Measurements from ENCODE around the gene CEACAM19.
"Not testable (repeated sequence)": the region's sequence is repeated elsewhere in the genome, so short reads cannot be mapped to it uniquely, and the experiment has no call there.

CEACAM19 gene

DNA sequence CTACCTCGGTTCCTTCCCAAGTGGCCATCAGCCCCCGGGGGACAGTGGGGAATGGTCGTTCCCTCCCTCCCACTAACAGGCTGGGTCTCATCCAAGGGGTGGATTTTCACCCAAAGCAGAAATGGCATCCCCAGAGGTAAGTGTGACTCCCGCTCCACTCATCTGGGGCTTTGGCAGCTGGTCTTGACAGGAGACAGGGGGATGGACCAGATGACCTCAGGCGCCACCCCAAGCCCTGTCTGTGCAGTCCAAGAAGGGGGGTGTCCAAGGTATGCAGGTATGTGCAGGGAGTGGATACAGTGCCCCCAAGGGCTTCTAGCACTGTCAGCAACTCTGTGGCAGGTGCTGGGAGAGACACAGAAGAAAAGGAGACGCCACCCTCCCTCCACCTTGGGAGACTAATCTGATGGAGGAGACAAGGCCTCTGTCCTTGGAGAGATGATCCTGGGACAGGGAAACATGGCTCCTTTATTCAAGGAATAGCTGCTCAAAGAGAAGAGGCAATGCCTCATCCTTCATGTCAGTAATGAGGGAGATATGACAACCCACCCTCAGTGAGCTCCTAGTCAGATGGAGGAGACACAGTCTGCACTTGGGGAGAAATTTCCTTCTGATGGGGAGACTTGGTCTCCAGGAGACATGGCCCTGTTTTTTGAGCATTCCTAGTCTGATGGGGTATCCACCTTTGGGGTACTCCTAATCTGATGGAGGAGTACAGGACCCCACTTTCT lies 35.4 kb downstream of the CEACAM19 start:
- Histone ChIP-seq H3K4me3 (ENCODE audit: low read length) (no peak overlapping the region), H3K36me3 (ENCODE audit: insufficient read depth, low read length) (no peaks in the 10 kb centered on the region), H3K27ac (ENCODE audit: low read depth, low read length) (no peak overlapping the region), H3K9me3 (ENCODE audit: insufficient read depth, low read depth, low read length) (no peaks in the 10 kb centered on the region), H3K27me3 (ENCODE audit: insufficient read depth, low read length) (no peaks in the 10 kb centered on the region), H3K4me1 (ENCODE audit: insufficient read depth, low read length) (no peaks in the 10 kb centered on the region), H3K9ac (ENCODE audit: low read depth, low read length) (no peak overlapping the region)
- WGBS: 93% methylated on average over 6 of the region's 6 CpGs

- Histone ChIP-seq H3K27ac (ENCODE audit: low read depth, low read length) (no peak overlapping the region), H3K36me3 (ENCODE audit: insufficient read depth, low read length) (no peaks in the 10 kb centered on the region), H3K4me1 (ENCODE audit: insufficient read depth, low read length) (no peaks in the 10 kb centered on the region), H3K9ac (ENCODE audit: low read depth, low read length) (no peak overlapping the region), H3K27me3 (ENCODE audit: insufficient read depth, low read length) (no peaks in the 10 kb centered on the region), H3K4me3 (ENCODE audit: low read length) (no peak overlapping the region), H3K9me3 (ENCODE audit: insufficient read depth, low read depth, low read length) (no peaks in the 10 kb centered on the region)
- WGBS: 94% methylated on average over 20 of the region's 20 CpGs
These were observed 36.5 kb downstream of the CEACAM19 start for GRCh38 chr19:44707794-44708193.

GRCh38 chr19:44708940-44709339 lies 37.7 kb downstream of the CEACAM19 start:
- WGBS: 86% methylated on average over 5 of the region's 5 CpGs
- H3K9ac ChIP-seq (ENCODE audit: low read depth, low read length): no peak overlapping the region

DNA sequence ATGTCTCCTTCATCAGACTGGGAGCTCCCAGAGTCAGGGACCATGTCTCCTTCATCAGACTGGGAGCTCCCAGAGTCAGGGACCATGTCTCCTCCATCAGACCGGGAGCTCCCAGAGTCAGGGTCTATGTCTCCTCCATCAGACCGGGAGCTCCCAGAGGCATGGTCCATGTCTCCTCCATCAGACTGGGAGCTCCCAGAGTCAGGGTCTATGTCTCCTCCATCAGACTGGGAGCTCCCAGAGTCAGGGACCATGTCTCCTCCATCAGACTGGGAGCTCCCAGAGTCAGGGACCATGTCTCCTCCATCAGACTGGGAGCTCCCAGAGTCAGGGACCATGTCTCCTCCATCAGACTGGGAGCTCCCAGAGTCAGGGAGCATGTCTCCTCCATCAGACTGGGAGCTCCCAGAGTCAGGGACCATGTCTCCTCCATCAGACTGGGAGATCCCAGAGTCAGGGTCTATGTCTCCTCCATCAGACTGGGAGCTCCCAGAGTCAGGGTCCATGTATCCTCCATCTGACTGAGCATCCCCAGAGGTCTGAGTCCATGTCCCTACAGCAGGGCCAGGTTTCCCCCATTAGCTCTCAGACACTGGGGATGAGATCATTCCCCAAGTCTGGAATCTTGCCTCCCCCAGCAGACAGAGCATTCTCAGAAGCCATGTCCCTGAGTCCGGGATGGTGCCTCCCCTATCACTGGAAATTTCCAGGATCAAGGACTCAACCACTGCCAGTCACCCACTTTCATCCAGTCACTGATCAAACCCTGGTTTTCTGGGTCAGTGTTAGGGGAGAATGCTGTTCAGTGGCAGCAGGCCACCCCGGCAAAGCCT lies 38.4 kb downstream of the CEACAM19 start:
- H3K4me3 ChIP-seq (ENCODE audit: low read length); H3K27ac ChIP-seq (ENCODE audit: low read depth, low read length); H3K4me1 ChIP-seq (ENCODE audit: insufficient read depth, low read length); H3K36me3 ChIP-seq (ENCODE audit: insufficient read depth, low read length); H3K27me3 ChIP-seq (ENCODE audit: insufficient read depth, low read length); H3K9ac ChIP-seq (ENCODE audit: low read depth, low read length); H3K9me3 ChIP-seq (ENCODE audit: insufficient read depth, low read depth, low read length): not testable (repeated sequence)
- 86% methylated on average over 4 of the region's 4 CpGs for WGBS

More at GRCh38 chr19:44708940-44709339, 37.7 kb downstream of the CEACAM19 start:
- Histone ChIP-seq H3K4me1 (ENCODE audit: insufficient read depth, low read length) (no peaks in the 10 kb centered on the region), H3K27ac (ENCODE audit: low read depth, low read length) (no peak overlapping the region), H3K4me3 (ENCODE audit: low read length) (no peak overlapping the region), H3K36me3 (ENCODE audit: insufficient read depth, low read length) (no peaks in the 10 kb centered on the region), H3K27me3 (ENCODE audit: insufficient read depth, low read length) (no peaks in the 10 kb centered on the region), H3K9me3 (ENCODE audit: insufficient read depth, low read depth, low read length) (no peaks in the 10 kb centered on the region)

- Histone ChIP-seq H3K9me3 (ENCODE audit: insufficient read depth, low read depth, low read length) (peaks cover 11% of the 10 kb centered on the region; the same call in 1 of the 2 replicates), H3K27ac (ENCODE audit: low read depth, low read length) (no peak overlapping the region), H3K36me3 (ENCODE audit: insufficient read depth, low read length) (no peaks in the 10 kb centered on the region), H3K4me1 (ENCODE audit: insufficient read depth, low read length) (no peaks in the 10 kb centered on the region), H3K4me3 (ENCODE audit: low read length) (no peak overlapping the region), H3K9ac (ENCODE audit: low read depth, low read length) (no peak overlapping the region), H3K27me3 (ENCODE audit: insufficient read depth, low read length) (no peaks in the 10 kb centered on the region)
- WGBS: 92% methylated on average over 14 of the region's 14 CpGs
These were observed 39.2 kb downstream of the CEACAM19 start for GRCh38 chr19:44710483-44710882.

- no peak overlapping the region for H3K27ac ChIP-seq (ENCODE audit: low read depth, low read length)
- H3K36me3 ChIP-seq (ENCODE audit: insufficient read depth, low read length): no peaks in the 10 kb centered on the region
- WGBS: 86% methylated on average over 4 of the region's 4 CpGs
These were observed 41.7 kb downstream of the CEACAM19 start for GRCh38 chr19:44712864-44713515.

GRCh38 chr19:44714597-44715169 lies 43.4 kb downstream of the CEACAM19 start:
- H3K4me1 ChIP-seq (ENCODE audit: insufficient read depth, low read length): peaks cover 15% of the 10 kb centered on the region
- H3K4me3 ChIP-seq (ENCODE audit: low read length): no peak overlapping the region
- H3K9ac ChIP-seq (ENCODE audit: low read depth, low read length): no peak overlapping the region
- WGBS: 50% methylated on average over 2 of the region's 2 CpGs
- no peaks in the 10 kb centered on the region for H3K36me3 ChIP-seq (ENCODE audit: insufficient read depth, low read length)
- peaks cover 12% of the 10 kb centered on the region; the same call in 1 of the 2 replicates for H3K9me3 ChIP-seq (ENCODE audit: insufficient read depth, low read depth, low read length)
- no peak overlapping the region for H3K27ac ChIP-seq (ENCODE audit: low read depth, low read length)
- H3K27me3 ChIP-seq (ENCODE audit: insufficient read depth, low read length): no peaks in the 10 kb centered on the region

More at GRCh38 chr19:44712864-44713515, 41.7 kb downstream of the CEACAM19 start:
- no peak overlapping the region for H3K9ac ChIP-seq (ENCODE audit: low read depth, low read length)
- peaks cover under 1% of the 10 kb centered on the region; the same call in 1 of the 2 replicates for H3K4me1 ChIP-seq (ENCODE audit: insufficient read depth, low read length)
- peaks cover 12% of the 10 kb centered on the region; the same call in 1 of the 2 replicates for H3K9me3 ChIP-seq (ENCODE audit: insufficient read depth, low read depth, low read length)
- H3K27me3 ChIP-seq (ENCODE audit: insufficient read depth, low read length): no peaks in the 10 kb centered on the region
- H3K4me3 ChIP-seq (ENCODE audit: low read length): no peak overlapping the region

GRCh38 chr19:44717603-44718002 lies 46.3 kb downstream of the CEACAM19 start:
- Histone ChIP-seq H3K27me3 (ENCODE audit: insufficient read depth, low read length) (no peaks in the 10 kb centered on the region), H3K4me1 (ENCODE audit: insufficient read depth, low read length) (peaks cover 15% of the 10 kb centered on the region), H3K36me3 (ENCODE audit: insufficient read depth, low read length) (no peaks in the 10 kb centered on the region), H3K9me3 (ENCODE audit: insufficient read depth, low read depth, low read length) (peaks cover 12% of the 10 kb centered on the region; the same call in 1 of the 2 replicates), H3K27ac (ENCODE audit: low read depth, low read length) (no peak overlapping the region), H3K4me3 (ENCODE audit: low read length) (no peak overlapping the region), H3K9ac (ENCODE audit: low read depth, low read length) (no peak overlapping the region)
- 95% methylated on average over 6 of the region's 6 CpGs for WGBS

GRCh38 chr19:44718441-44719261 lies 47.4 kb downstream of the CEACAM19 start:
- Histone ChIP-seq H3K4me3 (ENCODE audit: low read length) (peak overlapping the region; percentile 14), H3K27me3 (ENCODE audit: insufficient read depth, low read length) (no peaks in the 10 kb centered on the region), H3K27ac (ENCODE audit: low read depth, low read length) (peak overlapping the region; percentile 72), H3K9me3 (ENCODE audit: insufficient read depth, low read depth, low read length) (peaks cover 12% of the 10 kb centered on the region; the same call in 1 of the 2 replicates), H3K36me3 (ENCODE audit: insufficient read depth, low read length) (no peaks in the 10 kb centered on the region), H3K9ac (ENCODE audit: low read depth, low read length) (peak overlapping the region; percentile 82), H3K4me1 (ENCODE audit: insufficient read depth, low read length) (peaks cover 15% of the 10 kb centered on the region)
- WGBS: 44% methylated on average over 11 of the region's 11 CpGs

DNA sequence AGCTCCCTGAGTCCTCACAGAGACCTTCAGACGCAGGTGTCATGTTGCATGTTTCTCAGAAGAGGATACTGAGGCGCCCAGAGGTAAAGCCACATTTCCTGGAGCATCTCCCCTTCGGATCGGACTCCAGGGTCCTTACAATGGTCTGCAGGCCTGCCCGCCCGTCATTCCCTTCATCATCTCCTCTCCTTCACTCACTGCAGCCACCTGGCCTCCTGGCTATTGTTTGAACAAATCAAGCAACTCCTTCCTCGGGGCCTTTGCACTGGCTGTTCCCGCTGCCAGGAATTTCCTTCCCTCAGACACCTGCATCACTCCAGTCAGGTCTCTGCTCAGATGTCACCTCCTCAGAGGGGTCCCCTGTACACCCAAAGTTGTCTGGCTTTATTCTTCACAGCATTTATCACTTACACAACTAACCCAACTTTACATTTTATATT lies 48.0 kb downstream of the CEACAM19 start:
- peaks cover 15% of the 10 kb centered on the region for H3K4me1 ChIP-seq (ENCODE audit: insufficient read depth, low read length)

More for the DNA sequence above, 48.0 kb downstream of the CEACAM19 start:
- H3K36me3 ChIP-seq (ENCODE audit: insufficient read depth, low read length): no peaks in the 10 kb centered on the region
- H3K9me3 ChIP-seq (ENCODE audit: insufficient read depth, low read depth, low read length): peaks cover 12% of the 10 kb centered on the region; the same call in 1 of the 2 replicates
- no peaks in the 10 kb centered on the region for H3K27me3 ChIP-seq (ENCODE audit: insufficient read depth, low read length)
- no peak overlapping the region for H3K9ac ChIP-seq (ENCODE audit: low read depth, low read length)
- no peak overlapping the region for H3K4me3 ChIP-seq (ENCODE audit: low read length)
- WGBS: 85% methylated on average over 8 of the region's 8 CpGs
- H3K27ac ChIP-seq (ENCODE audit: low read depth, low read length): no peak overlapping the region
